Measurements from ENCODE around the gene EHD1. TPM values are rescaled to one million over a fixed set of nuclear protein-coding genes. Genes with fewer than 3 reads are reported as not detected.

EHD1 gene
- polyA plus RNA-seq, 1 experiment = 56.1 TPM

- TF ChIP-seq, protein P1, sequence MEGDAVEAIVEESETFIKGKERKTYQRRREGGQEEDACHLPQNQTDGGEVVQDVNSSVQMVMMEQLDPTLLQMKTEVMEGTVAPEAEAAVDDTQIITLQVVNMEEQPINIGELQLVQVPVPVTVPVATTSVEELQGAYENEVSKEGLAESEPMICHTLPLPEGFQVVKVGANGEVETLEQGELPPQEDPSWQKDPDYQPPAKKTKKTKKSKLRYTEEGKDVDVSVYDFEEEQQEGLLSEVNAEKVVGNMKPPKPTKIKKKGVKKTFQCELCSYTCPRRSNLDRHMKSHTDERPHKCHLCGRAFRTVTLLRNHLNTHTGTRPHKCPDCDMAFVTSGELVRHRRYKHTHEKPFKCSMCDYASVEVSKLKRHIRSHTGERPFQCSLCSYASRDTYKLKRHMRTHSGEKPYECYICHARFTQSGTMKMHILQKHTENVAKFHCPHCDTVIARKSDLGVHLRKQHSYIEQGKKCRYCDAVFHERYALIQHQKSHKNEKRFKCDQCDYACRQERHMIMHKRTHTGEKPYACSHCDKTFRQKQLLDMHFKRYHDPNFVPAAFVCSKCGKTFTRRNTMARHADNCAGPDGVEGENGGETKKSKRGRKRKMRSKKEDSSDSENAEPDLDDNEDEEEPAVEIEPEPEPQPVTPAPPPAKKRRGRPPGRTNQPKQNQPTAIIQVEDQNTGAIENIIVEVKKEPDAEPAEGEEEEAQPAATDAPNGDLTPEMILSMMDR (IDR thresholded peaks at IDR 0.05; ENCODE audit: low read depth, low read length) = no peak
- Histone ChIP-seq H3K4me3 (ENCODE audit: low read depth, low read length) (no peak overlapping the region), H3K27ac (ENCODE audit: low read depth, low read length) (peak overlapping the region; percentile 11), H3K27me3 (ENCODE audit: control insufficient read depth, insufficient read depth, low read length) (no peaks in the 10 kb centered on the region), H3K9me3 (ENCODE audit: control insufficient read depth, insufficient read depth, low read length) (peaks cover 6% of the 10 kb centered on the region; the same call in 1 of the 2 replicates)
- no peak for DNase-seq (ENCODE audit: low read depth, low spot score)
- ChIA-PET POLR2A (interaction anchor here (0.5 to 1.5 kb wide), 5 partner anchors 13 to 44 kb away, joined by 3 to 9 read pairs (median 6); no protein-coding TSS in a partner anchor), CTCF (interaction anchor here (0.9 to 8.3 kb wide), 3 partner anchors 18 to 37 kb away, joined by 3 to 86 read pairs (median 3); no protein-coding TSS in a partner anchor)
Observed at GRCh38 chr11:64850979-64851567, 27.3 kb downstream of the EHD1 start.

- ChIA-PET CTCF (interaction anchor here (0.5 to 8.3 kb wide), 10 partner anchors 15 to 609 kb away, joined by 3 to 86 read pairs (median 6); partner anchors contain the start of genes ARL2, EHD1 and FKBP2), POLR2A (interaction anchor here (0.5 to 1.4 kb wide), 5 partner anchors 12 to 463 kb away, joined by 3 to 9 read pairs (median 5); no protein-coding TSS in a partner anchor)
- Histone ChIP-seq H3K4me3 (ENCODE audit: low read depth, low read length) (no peak overlapping the region), H3K27ac (ENCODE audit: low read depth, low read length) (no peak overlapping the region), H3K27me3 (ENCODE audit: control insufficient read depth, insufficient read depth, low read length) (no peaks in the 10 kb centered on the region), H3K9me3 (ENCODE audit: control insufficient read depth, insufficient read depth, low read length) (peaks cover 6% of the 10 kb centered on the region; the same call in 1 of the 2 replicates)
- TF ChIP-seq, protein P1 (IDR thresholded peaks at IDR 0.05; ENCODE audit: low read depth, low read length) = peak; percentile 27
- DNase-seq (ENCODE audit: low read depth, low spot score) = no peak
Observed at GRCh38 chr11:64849598-64850356, 28.6 kb downstream of the EHD1 start.

DNA sequence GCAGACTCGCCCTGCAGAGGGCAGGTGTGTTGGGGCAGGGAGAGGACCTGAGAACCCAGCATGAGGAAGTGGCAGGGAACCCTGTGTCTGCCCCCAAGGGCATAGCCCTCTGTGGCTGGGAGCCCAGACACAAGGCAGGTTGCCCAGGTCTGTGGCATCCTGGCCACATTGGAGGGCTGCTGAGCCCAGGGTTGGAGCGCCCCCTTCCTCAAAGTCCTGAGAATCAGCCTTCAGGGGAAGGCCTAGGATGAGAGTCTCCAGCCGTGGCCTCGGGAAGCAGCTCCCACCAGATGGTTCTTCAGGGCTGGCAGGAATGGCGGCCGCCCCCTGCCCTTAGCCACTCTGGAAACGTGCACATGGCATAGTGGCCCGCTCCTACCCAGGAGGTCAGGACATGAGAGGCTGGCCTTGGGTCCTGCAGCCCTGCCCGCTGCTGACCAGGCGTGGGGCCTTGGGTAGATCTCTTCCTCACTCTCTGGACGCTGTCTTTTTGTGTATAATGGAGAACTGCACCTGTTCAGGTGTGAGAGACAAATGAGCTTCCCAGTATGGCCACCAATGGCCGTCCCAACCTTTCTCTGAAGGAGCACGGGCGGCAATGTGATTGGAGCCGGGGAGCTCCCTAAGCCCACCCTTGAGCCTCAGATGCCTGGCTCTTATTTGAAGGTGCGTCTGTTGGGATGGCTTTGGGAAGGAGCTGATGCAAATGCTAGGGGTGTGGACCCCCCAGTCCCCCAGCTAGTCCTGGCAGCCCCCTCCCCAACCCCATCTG, 29.4 kb downstream of the EHD1 start:
- H3K27me3 ChIP-seq (ENCODE audit: control insufficient read depth, insufficient read depth, low read length) = no peaks in the 10 kb centered on the region
- H3K9me3 ChIP-seq (ENCODE audit: control insufficient read depth, insufficient read depth, low read length) = no peaks in the 10 kb centered on the region; the same call in 1 of the 2 replicates
- TF ChIP-seq, protein P1 (IDR thresholded peaks at IDR 0.05; ENCODE audit: low read depth, low read length) = no peak
- ChIA-PET CTCF (interaction anchor here (0.6 to 8.3 kb wide), 11 partner anchors 12 to 261 kb away, joined by 3 to 86 read pairs (median 5); partner anchors contain the start of genes ARL2 and EHD1), POLR2A (interaction anchor here (0.5 to 1.4 kb wide), 3 partner anchors 12 to 28 kb away, joined by 3 to 5 read pairs (median 3); no protein-coding TSS in a partner anchor)
- no peak overlapping the region for H3K27ac ChIP-seq (ENCODE audit: low read depth, low read length)
- no peak overlapping the region for H3K4me3 ChIP-seq (ENCODE audit: low read depth, low read length)
- DNase-seq (ENCODE audit: low read depth, low spot score) = no peak

GRCh38 chr11:64848214-64848825, 30.1 kb downstream of the EHD1 start:
- Histone ChIP-seq H3K9me3 (ENCODE audit: control insufficient read depth, insufficient read depth, low read length) (no peaks in the 10 kb centered on the region), H3K27me3 (ENCODE audit: control insufficient read depth, insufficient read depth, low read length) (no peaks in the 10 kb centered on the region), H3K27ac (ENCODE audit: low read depth, low read length) (no peak overlapping the region), H3K4me3 (ENCODE audit: low read depth, low read length) (no peak overlapping the region)
- no peak for DNase-seq (ENCODE audit: low read depth, low spot score)
- TF ChIP-seq, protein P1 (IDR thresholded peaks at IDR 0.05; ENCODE audit: low read depth, low read length) = no peak
- ChIA-PET CTCF (interaction anchor here (0.6 to 8.3 kb wide), 14 partner anchors 13 to 262 kb away, joined by 3 to 86 read pairs (median 5); partner anchors contain the start of gene BATF2), POLR2A (interaction anchor here (0.9 to 1.4 kb wide), 4 partner anchors 20 to 166 kb away, joined by 3 to 5 read pairs (median 4); partner anchors contain the start of gene ARL2)

Measured in AG04450 (cell line).